ENCODE data around the gene RABL2B.
"Not testable (repeated sequence)": the region's sequence is repeated elsewhere in the genome, so short reads cannot be mapped to it uniquely, and the experiment has no call there.

Gene RABL2B

GRCh38 chr22:50783033-50783879 lies at the start of gene RABL2B:
TSS of gene RABL2B (minus strand) at chr22:50783636. CDS start at chr22:50782294, 1,342 bp downstream.
- DNase-seq (ENCODE audit: low read depth in 3 of 3), result peak; percentile 74 to 85 (median 80)

- DNase-seq (ENCODE audit: low read depth in 3 of 3), result not testable (repeated sequence)
These were observed 3.5 kb upstream of the RABL2B start for GRCh38 chr22:50786936-50787335.

GRCh38 chr22:50785289-50785688 lies 1.9 kb upstream of the RABL2B start:
- not testable (repeated sequence) for DNase-seq (ENCODE audit: low read depth in 3 of 3)

- not testable (repeated sequence) for DNase-seq (ENCODE audit: low read depth in 3 of 3)
These were observed 442 bp upstream of the RABL2B start for GRCh38 chr22:50783880-50784276.

GRCh38 chr22:50782253-50782652 lies 1.2 kb downstream of the RABL2B start:
- not testable (repeated sequence) for DNase-seq (ENCODE audit: low read depth in 3 of 3)

GRCh38 chr22:50780244-50780643 lies 3.2 kb downstream of the RABL2B start:
- DNase-seq (ENCODE audit: low read depth in 3 of 3), result not testable (repeated sequence)

GRCh38 chr22:50777631-50778030 lies 5.8 kb downstream of the RABL2B start:
- not testable (repeated sequence) for DNase-seq (ENCODE audit: low read depth in 3 of 3)

- DNase-seq (ENCODE audit: low read depth in 3 of 3), result not testable (repeated sequence)
These were observed 8.3 kb downstream of the RABL2B start for GRCh38 chr22:50775132-50775531.

- DNase-seq (ENCODE audit: low read depth in 3 of 3), result not testable (repeated sequence)
These were observed 19.1 kb downstream of the RABL2B start for GRCh38 chr22:50764288-50764687.

- DNase-seq (ENCODE audit: low read depth in 3 of 3), result not testable (repeated sequence)
These were observed 21.6 kb downstream of the RABL2B start for GRCh38 chr22:50761829-50762228.

- not testable (repeated sequence) for DNase-seq (ENCODE audit: low read depth in 3 of 3)
These were observed 23.7 kb downstream of the RABL2B start for GRCh38 chr22:50759597-50760341.

- peak; percentile 22 to 55 (median 39) for DNase-seq (ENCODE audit: low read depth in 3 of 3)
These were observed 26.4 kb downstream of the RABL2B start for GRCh38 chr22:50756949-50757491.

GRCh38 chr22:50756406-50756805 lies 27.0 kb downstream of the RABL2B start:
- not testable (repeated sequence) for DNase-seq (ENCODE audit: low read depth in 3 of 3)

GRCh38 chr22:50755251-50755650 lies 28.2 kb downstream of the RABL2B start:
- not testable (repeated sequence) for DNase-seq (ENCODE audit: low read depth in 3 of 3)

GRCh38 chr22:50749302-50750074 lies 33.9 kb downstream of the RABL2B start:
- not testable (repeated sequence) for DNase-seq (ENCODE audit: low read depth in 3 of 3)

- DNase-seq (ENCODE audit: low read depth in 3 of 3), result not testable (repeated sequence)
These were observed 34.8 kb downstream of the RABL2B start for GRCh38 chr22:50748630-50749029.

GRCh38 chr22:50747521-50747920 lies 35.9 kb downstream of the RABL2B start:
- DNase-seq (ENCODE audit: low read depth in 3 of 3), result not testable (repeated sequence)

- not testable (repeated sequence) for DNase-seq (ENCODE audit: low read depth in 3 of 3)
These were observed 39.0 kb downstream of the RABL2B start for GRCh38 chr22:50744424-50744823.

- DNase-seq (ENCODE audit: low read depth in 3 of 3), result not testable (repeated sequence)
These were observed 42.7 kb downstream of the RABL2B start for GRCh38 chr22:50740714-50741113.

- DNase-seq (ENCODE audit: low read depth in 3 of 3), result no peak
These were observed 43.5 kb downstream of the RABL2B start for GRCh38 chr22:50739894-50740293.

- DNase-seq (ENCODE audit: low read depth in 3 of 3), result no peak
These were observed 44.2 kb downstream of the RABL2B start for GRCh38 chr22:50739279-50739691.
